Adipocyte (in vitro differentiated cells): ENCODE results near the gene OR2D3.
"Not testable (repeated sequence)": the region's sequence is repeated elsewhere in the genome, so short reads cannot be mapped to it uniquely, and the experiment has no call there.

Source experiments
- DNase-seq: peaks from one replicate; pipeline ENCODE4 v3.0.0-alpha.2; 2015; ENCODE audit warnings: low read depth
- H3K27me3 ChIP-seq: replicated peaks from 2 replicates; pipeline ENCODE4 v1.7.0; 2013; ENCODE audit warnings: mild to moderate bottlenecking, low read length, moderate library complexity; ENCODE audit not compliant: control insufficient read depth, insufficient read depth
- H3K36me3 ChIP-seq: 2 replicates; pipeline ENCODE4 v1.7.0; 2013; ENCODE audit warnings: low read length, mild to moderate bottlenecking, moderate library complexity; ENCODE audit not compliant: control insufficient read depth, insufficient read depth, severe bottlenecking
- H3K4me1 ChIP-seq: 2 replicates; pipeline ENCODE4 v1.7.0; 2013; ENCODE audit warnings: mild to moderate bottlenecking, low read length, moderate library complexity; ENCODE audit not compliant: control insufficient read depth, insufficient read depth
- H3K4me3 ChIP-seq: 2 replicates; pipeline ENCODE4 v1.7.0; 2013; ENCODE audit warnings: mild to moderate bottlenecking, low read length, moderate library complexity
- H3K9ac ChIP-seq: 2 replicates; pipeline ENCODE4 v1.7.0; 2013; ENCODE audit warnings: mild to moderate bottlenecking, low read length, moderate library complexity
- H3K9me3 ChIP-seq: 2 replicates; pipeline ENCODE4 v1.7.0; 2013; ENCODE audit warnings: mild to moderate bottlenecking, low read length, moderate library complexity; ENCODE audit not compliant: control insufficient read depth

Gene OR2D3

GRCh38 chr11:6920702-6921101 lies at the start of gene OR2D3:
Gene OR2D3, plus strand, starts transcription at chr11:6921002. Its CDS starts 0 bp downstream, at chr11:6921002.
- Histone ChIP-seq H3K27me3 (no peaks in the 10 kb centered on the region), H3K4me1 (no peaks in the 10 kb centered on the region), H3K9ac (no peak within 1 kb of the TSS), H3K4me3 (no peak within 1 kb of the TSS), H3K9me3 (no peaks in the 10 kb centered on the region), H3K36me3 (no peaks in the 10 kb centered on the region)
- no peak for DNase-seq

GRCh38 chr11:6871278-6871677 lies 49.5 kb upstream of the OR2D3 start:
- Histone ChIP-seq H3K27me3 (no peaks in the 10 kb centered on the region), H3K36me3 (no peaks in the 10 kb centered on the region), H3K9ac (no peak overlapping the region), H3K9me3 (no peaks in the 10 kb centered on the region), H3K4me3 (no peak overlapping the region), H3K4me1 (no peaks in the 10 kb centered on the region)
- no peak for DNase-seq

GRCh38 chr11:6875761-6876160 lies 45.0 kb upstream of the OR2D3 start:
- no peak for DNase-seq
- Histone ChIP-seq H3K9me3 (peaks cover 2% of the 10 kb centered on the region), H3K36me3 (no peaks in the 10 kb centered on the region), H3K4me3 (no peak overlapping the region), H3K9ac (no peak overlapping the region), H3K27me3 (no peaks in the 10 kb centered on the region), H3K4me1 (no peaks in the 10 kb centered on the region)

- H3K27me3 ChIP-seq = no peaks in the 10 kb centered on the region
- H3K4me3 ChIP-seq = no peak within 1 kb of the TSS
Measured at GRCh38 chr11:6876325-6876724, 44.5 kb upstream of the OR2D3 start, which contains the start of gene OR10A4. Gene OR10A4, plus strand, starts transcription at chr11:6876625. Its CDS starts 23 bp downstream, at chr11:6876648.

DNA sequence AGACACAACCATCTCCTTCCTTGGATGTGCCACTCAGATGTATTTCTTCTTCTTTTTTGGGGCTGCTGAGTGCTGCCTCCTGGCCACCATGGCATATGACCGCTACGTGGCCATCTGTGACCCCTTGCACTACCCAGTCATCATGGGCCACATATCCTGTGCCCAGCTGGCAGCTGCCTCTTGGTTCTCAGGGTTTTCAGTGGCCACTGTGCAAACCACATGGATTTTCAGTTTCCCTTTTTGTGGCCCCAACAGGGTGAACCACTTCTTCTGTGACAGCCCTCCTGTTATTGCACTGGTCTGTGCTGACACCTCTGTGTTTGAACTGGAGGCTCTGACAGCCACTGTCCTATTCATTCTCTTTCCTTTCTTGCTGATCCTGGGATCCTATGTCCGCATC lies 43.9 kb upstream of the OR2D3 start:
- H3K4me1 ChIP-seq = no peaks in the 10 kb centered on the region
- peaks cover 2% of the 10 kb centered on the region for H3K9me3 ChIP-seq
- no peaks in the 10 kb centered on the region for H3K27me3 ChIP-seq
- DNase-seq = no peak
- H3K36me3 ChIP-seq = no peaks in the 10 kb centered on the region
- no peak overlapping the region for H3K4me3 ChIP-seq
- no peak overlapping the region for H3K9ac ChIP-seq

More at GRCh38 chr11:6876325-6876724, 44.5 kb upstream of the OR2D3 start, which contains the start of gene OR10A4:
- DNase-seq = no peak
- Histone ChIP-seq H3K4me1 (no peaks in the 10 kb centered on the region), H3K9me3 (peaks cover 2% of the 10 kb centered on the region), H3K9ac (no peak within 1 kb of the TSS), H3K36me3 (no peaks in the 10 kb centered on the region)

- no peak for DNase-seq
- Histone ChIP-seq H3K27me3 (no peaks in the 10 kb centered on the region), H3K9me3 (no peaks in the 10 kb centered on the region), H3K9ac (no peak overlapping the region), H3K4me1 (no peaks in the 10 kb centered on the region), H3K36me3 (no peaks in the 10 kb centered on the region), H3K4me3 (no peak overlapping the region)
Measured at GRCh38 chr11:6882751-6883150, 38.1 kb upstream of the OR2D3 start.

DNA sequence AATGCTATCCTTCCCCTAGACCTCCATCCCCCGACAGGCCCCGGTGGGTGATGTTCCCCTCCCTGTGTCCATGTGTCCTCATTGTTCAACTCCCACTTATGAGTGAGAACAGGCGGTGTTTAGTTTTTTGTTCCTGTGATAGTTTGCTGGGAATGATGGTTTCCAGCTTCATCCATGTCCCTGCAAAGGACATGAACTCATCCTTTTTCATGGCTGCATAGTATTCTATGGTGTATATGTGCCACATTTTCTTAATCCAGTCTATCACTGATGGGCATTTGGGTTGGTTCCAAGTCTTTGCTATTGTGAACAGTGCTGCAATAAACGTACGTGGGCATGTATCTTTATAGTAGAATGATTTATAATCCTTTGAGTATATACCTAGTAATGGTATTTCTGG lies 33.1 kb upstream of the OR2D3 start:
- not testable (repeated sequence) for H3K27me3 ChIP-seq, H3K9ac ChIP-seq, H3K9me3 ChIP-seq, H3K36me3 ChIP-seq, H3K4me3 ChIP-seq, DNase-seq, H3K4me1 ChIP-seq

GRCh38 chr11:6888830-6889229 lies 32.0 kb upstream of the OR2D3 start:
- H3K9me3 ChIP-seq = no peaks in the 10 kb centered on the region
- H3K27me3 ChIP-seq = no peaks in the 10 kb centered on the region
- H3K4me1 ChIP-seq = no peaks in the 10 kb centered on the region
- no peaks in the 10 kb centered on the region for H3K36me3 ChIP-seq
- no peak for DNase-seq
- H3K9ac ChIP-seq = no peak overlapping the region
- no peak overlapping the region for H3K4me3 ChIP-seq

DNA sequence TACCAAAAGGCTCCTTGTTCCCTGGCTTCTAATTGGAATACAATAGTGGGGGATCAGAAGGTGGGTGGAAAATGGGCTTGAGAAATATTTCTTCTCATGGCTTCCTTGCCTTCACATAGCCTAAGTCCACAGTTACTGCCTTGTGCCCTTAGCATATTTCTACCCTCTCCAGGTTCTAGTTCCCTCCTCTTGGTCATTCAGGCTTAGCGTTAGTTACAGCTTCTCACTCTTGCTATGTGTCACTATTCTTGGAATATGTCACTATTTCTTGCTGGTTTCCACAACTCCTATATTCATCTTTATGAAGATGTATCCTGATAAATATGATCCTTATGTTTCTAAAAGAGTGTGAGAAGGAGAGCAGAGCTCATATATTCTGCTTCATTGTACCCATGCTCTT lies 31.0 kb upstream of the OR2D3 start:
- no peak overlapping the region for H3K9ac ChIP-seq
- H3K4me1 ChIP-seq = no peaks in the 10 kb centered on the region
- no peaks in the 10 kb centered on the region for H3K27me3 ChIP-seq
- H3K9me3 ChIP-seq = no peaks in the 10 kb centered on the region
- no peak for DNase-seq
- H3K4me3 ChIP-seq = no peak overlapping the region
- H3K36me3 ChIP-seq = no peaks in the 10 kb centered on the region

DNA sequence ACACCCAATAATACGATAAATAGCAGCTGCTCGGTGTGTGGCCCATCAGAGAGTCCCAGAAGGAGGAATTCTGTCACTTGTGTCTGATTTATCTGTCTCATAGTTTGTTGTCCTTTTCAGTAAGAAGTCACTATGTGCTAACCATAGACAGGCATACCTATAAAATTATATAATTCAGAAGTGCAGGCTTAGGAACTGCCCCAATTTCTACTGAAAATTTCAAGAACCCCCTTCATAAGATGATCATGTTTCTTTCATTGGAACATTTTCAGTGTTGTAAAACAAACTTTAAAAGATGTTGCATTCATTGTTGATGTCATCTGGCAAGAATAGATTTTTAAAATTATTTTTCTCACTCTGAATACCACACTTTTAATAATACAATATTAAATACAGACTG lies 28.4 kb upstream of the OR2D3 start, which contains the start of gene OR2D2:
Gene OR2D2 (minus strand): TSS at position 101 of the 400 bp plus-strand sequence. CDS start 0 bp downstream, at position 101.
- Histone ChIP-seq H3K9ac (no peak within 1 kb of the TSS), H3K36me3 (no peaks in the 10 kb centered on the region), H3K9me3 (no peaks in the 10 kb centered on the region), H3K4me3 (no peak within 1 kb of the TSS), H3K27me3 (no peaks in the 10 kb centered on the region), H3K4me1 (no peaks in the 10 kb centered on the region)
- no peak for DNase-seq

- no peak overlapping the region for H3K4me3 ChIP-seq
- no peaks in the 10 kb centered on the region for H3K9me3 ChIP-seq
- DNase-seq = no peak
- no peak overlapping the region for H3K9ac ChIP-seq
- H3K27me3 ChIP-seq = no peaks in the 10 kb centered on the region
- no peaks in the 10 kb centered on the region for H3K36me3 ChIP-seq
- H3K4me1 ChIP-seq = no peaks in the 10 kb centered on the region
Measured at GRCh38 chr11:6894097-6894496, 26.7 kb upstream of the OR2D3 start.

- Histone ChIP-seq H3K36me3 (no peaks in the 10 kb centered on the region), H3K27me3 (no peaks in the 10 kb centered on the region), H3K4me3 (no peak overlapping the region), H3K4me1 (no peaks in the 10 kb centered on the region), H3K9ac (no peak overlapping the region), H3K9me3 (no peaks in the 10 kb centered on the region)
- DNase-seq = no peak
Measured at GRCh38 chr11:6895010-6895409, 25.8 kb upstream of the OR2D3 start.
